ENCODE measurements around the gene FABP3.

Gene FABP3

DNA sequence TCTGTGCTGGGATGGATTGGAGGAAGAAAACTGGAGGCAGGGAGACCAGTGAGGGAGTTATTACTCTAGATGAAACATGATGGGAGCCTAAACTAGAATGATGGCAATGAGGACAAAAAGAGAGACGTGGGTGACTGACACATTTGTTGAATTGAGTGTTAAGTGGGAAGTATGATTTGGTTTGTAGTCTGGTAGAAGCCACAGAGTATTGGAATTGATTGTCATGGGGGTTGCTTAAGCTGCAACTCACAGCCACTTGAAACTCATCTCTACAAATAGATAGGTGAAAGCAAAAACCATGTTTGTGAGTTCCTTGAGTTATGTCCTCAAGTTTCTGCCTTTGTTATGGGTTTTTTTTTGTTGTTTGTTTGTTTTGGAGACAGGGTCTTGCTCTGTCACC, 28.4 kb downstream of the FABP3 start:
- H3K27me3 ChIP-seq (replicated peaks; ENCODE audit: control insufficient read depth, insufficient read depth, low read length), result no peaks in the 10 kb centered on the region
- H3K36me3 ChIP-seq (ENCODE audit: control insufficient read depth, insufficient read depth, low read length, severe bottlenecking), result peaks cover 55% of the 10 kb centered on the region
- no peak for DNase-seq (ENCODE audit: low read depth)
- peaks cover 4% of the 10 kb centered on the region for H3K4me1 ChIP-seq (ENCODE audit: control insufficient read depth, insufficient read depth, low read length)
- H3K9ac ChIP-seq (ENCODE audit: low read length), result no peak overlapping the region
- no peaks in the 10 kb centered on the region for H3K9me3 ChIP-seq (ENCODE audit: control insufficient read depth, low read length)
- no peak overlapping the region for H3K4me3 ChIP-seq (ENCODE audit: low read length)

DNA sequence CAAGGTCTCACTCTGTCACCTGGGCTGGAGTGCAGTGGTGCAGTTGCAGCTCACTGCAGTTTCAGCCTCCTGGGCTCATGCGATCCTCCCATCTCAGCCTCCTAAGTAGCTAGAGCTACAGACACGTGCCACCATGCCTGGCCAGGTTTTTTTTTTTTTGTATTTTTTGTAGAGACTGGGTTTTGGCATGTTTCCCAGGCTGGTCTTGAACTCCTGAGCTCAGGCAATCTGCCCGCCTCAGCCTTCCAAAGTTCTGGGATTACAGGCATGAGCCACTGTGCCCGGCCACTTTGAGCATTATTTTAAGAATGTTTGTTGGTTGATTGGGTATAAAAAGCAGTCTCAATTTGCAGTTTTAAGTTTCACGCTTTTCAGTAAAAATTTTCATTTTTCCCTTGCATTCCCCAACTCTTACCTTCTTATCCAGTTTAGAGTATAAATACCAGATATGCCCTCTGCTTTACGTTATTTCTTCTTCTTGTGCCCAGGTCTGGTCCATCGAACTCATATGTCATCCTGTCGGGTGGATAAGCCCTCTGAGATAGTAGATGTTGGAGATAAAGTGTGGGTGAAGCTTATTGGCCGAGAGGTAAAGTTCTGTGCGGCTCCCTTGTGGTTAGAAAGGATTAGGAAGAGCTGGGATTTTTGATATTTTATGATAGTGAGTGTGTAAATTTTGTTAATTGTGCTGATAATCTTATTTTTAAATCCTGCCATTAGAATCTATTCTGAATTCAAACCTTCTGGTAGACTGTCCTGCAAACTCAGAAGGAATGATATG, 36.0 kb downstream of the FABP3 start:
- Histone ChIP-seq H3K4me3 (ENCODE audit: low read length) (no peak overlapping the region), H3K9ac (ENCODE audit: low read length) (no peak overlapping the region), H3K27me3 (replicated peaks; ENCODE audit: control insufficient read depth, insufficient read depth, low read length) (no peaks in the 10 kb centered on the region), H3K9me3 (ENCODE audit: control insufficient read depth, low read length) (no peaks in the 10 kb centered on the region), H3K36me3 (ENCODE audit: control insufficient read depth, insufficient read depth, low read length, severe bottlenecking) (peaks cover 29% of the 10 kb centered on the region), H3K4me1 (ENCODE audit: control insufficient read depth, insufficient read depth, low read length) (peaks cover 4% of the 10 kb centered on the region)
- DNase-seq (ENCODE audit: low read depth), result no peak

DNA sequence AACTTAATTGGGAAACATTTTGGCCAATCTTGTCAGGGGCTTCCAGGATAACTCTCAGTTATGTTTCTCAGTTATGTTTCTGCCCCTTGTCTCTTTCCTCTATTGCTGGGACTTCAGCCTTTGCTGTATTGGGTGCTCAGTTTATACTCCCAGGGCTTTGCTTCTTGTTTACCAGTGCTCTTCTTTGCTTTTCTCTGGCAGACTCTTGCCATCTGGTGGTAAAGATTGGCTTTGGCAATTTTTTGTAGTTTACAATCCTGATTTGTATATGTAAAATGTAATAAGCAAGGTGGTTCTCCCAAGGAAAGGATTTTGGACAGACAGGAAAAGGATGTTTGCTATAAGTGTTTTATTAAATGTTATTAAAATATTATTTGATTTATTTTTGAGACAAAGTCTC, 37.9 kb downstream of the FABP3 start:
- Histone ChIP-seq H3K4me3 (ENCODE audit: low read length) (no peak overlapping the region), H3K9me3 (ENCODE audit: control insufficient read depth, low read length) (no peaks in the 10 kb centered on the region), H3K27me3 (replicated peaks; ENCODE audit: control insufficient read depth, insufficient read depth, low read length) (no peaks in the 10 kb centered on the region), H3K4me1 (ENCODE audit: control insufficient read depth, insufficient read depth, low read length) (no peaks in the 10 kb centered on the region), H3K36me3 (ENCODE audit: control insufficient read depth, insufficient read depth, low read length, severe bottlenecking) (peaks cover 27% of the 10 kb centered on the region), H3K9ac (ENCODE audit: low read length) (no peak overlapping the region)
- DNase-seq (ENCODE audit: low read depth), result peak; percentile 67

DNA sequence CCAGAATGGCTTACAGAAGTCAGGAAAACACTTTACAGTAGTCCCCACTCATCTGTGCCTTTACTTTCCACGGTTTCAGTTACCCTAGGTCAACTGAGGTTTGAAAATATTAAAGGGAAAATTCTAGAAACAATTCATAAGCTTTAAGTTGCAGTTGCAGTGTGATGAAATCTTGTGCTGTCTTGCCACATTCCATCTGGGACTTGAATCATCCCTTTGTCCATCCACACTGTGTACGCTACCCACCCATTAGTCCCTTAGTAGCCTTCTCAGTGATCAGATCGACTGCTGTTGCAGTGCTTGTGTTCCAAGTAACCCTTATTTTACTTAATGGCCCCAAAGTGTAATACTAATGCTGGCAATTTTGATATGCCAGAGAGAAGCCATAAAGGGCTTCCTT, 45.5 kb downstream of the FABP3 start:
- H3K36me3 ChIP-seq (ENCODE audit: control insufficient read depth, insufficient read depth, low read length, severe bottlenecking), result peaks cover 20% of the 10 kb centered on the region
- no peaks in the 10 kb centered on the region for H3K9me3 ChIP-seq (ENCODE audit: control insufficient read depth, low read length)
- peak; percentile 67 for DNase-seq (ENCODE audit: low read depth)
- H3K4me1 ChIP-seq (ENCODE audit: control insufficient read depth, insufficient read depth, low read length), result peaks cover 17% of the 10 kb centered on the region
- H3K9ac ChIP-seq (ENCODE audit: low read length), result peak overlapping the region; percentile 70
- H3K4me3 ChIP-seq (ENCODE audit: low read length), result no peak overlapping the region
- H3K27me3 ChIP-seq (replicated peaks; ENCODE audit: control insufficient read depth, insufficient read depth, low read length), result no peaks in the 10 kb centered on the region

DNA sequence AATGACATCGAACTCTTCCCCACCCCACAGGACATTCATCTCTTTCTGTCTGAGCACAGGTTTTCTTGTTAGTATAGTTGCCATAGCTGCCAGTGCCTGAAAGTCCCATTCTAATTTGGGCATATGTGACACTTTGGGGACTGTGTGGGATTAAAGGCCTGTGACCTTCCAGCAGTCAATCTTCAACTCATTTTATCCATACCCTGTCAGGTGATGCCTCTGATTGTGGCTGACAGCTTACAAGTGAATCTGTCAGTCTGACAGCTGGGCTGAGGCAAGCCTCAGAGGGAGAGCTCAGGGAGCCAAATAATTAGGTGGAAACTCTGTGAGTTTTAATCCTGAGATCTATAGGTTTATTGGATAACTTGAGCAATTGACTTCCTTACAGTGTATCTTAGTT, 46.4 kb downstream of the FABP3 start:
- Histone ChIP-seq H3K9ac (ENCODE audit: low read length) (no peak overlapping the region), H3K4me1 (ENCODE audit: control insufficient read depth, insufficient read depth, low read length) (peaks cover 20% of the 10 kb centered on the region), H3K4me3 (ENCODE audit: low read length) (no peak overlapping the region), H3K36me3 (ENCODE audit: control insufficient read depth, insufficient read depth, low read length, severe bottlenecking) (peaks cover 20% of the 10 kb centered on the region), H3K9me3 (ENCODE audit: control insufficient read depth, low read length) (no peaks in the 10 kb centered on the region), H3K27me3 (replicated peaks; ENCODE audit: control insufficient read depth, insufficient read depth, low read length) (no peaks in the 10 kb centered on the region)
- no peak for DNase-seq (ENCODE audit: low read depth)

DNA sequence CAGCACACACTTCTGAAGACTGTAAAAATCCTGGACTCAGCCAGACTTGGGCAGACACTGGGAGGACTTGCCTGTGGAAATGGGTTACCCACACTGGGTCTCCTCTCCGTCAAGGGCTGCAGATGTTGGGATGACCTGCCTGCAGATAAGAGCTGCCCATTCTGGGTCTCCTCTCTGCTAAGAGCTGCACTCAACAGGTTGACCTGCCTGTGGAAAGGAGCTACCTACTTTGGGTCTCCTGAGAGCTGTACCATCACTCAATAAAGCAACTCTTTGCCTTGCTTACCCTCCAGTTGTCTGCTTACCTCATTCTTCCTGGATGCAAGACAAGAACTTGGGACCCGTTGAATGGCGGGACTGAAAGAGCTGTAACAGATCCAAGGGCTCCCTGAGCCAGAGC, 47.9 kb downstream of the FABP3 start:
- DNase-seq (ENCODE audit: low read depth), result no peak
- no peaks in the 10 kb centered on the region for H3K9me3 ChIP-seq (ENCODE audit: control insufficient read depth, low read length)
- no peak overlapping the region for H3K9ac ChIP-seq (ENCODE audit: low read length)
- H3K4me3 ChIP-seq (ENCODE audit: low read length), result no peak overlapping the region
- no peaks in the 10 kb centered on the region for H3K27me3 ChIP-seq (replicated peaks; ENCODE audit: control insufficient read depth, insufficient read depth, low read length)
- H3K36me3 ChIP-seq (ENCODE audit: control insufficient read depth, insufficient read depth, low read length, severe bottlenecking), result peaks cover 32% of the 10 kb centered on the region
- H3K4me1 ChIP-seq (ENCODE audit: control insufficient read depth, insufficient read depth, low read length), result peaks cover 20% of the 10 kb centered on the region

DNA sequence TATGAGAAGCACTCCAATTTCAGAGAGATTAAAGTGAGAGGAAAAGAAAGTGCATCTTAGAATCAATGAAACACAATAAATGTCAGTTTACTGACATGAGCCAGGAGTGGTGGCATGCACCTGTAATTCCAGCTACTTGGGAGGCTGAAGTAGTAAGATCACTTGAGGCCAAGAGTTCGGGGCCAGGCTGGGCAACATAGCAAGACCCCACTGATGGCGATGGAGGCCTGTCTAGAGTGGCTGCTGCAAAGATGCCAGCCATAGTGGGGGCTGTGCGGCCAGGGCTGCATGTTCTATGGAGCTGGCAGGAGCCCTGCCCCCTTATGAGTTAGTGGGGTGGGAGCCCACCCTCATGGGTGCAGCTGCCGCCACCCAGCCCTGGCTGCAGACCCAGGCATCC, 48.8 kb downstream of the FABP3 start:
- Histone ChIP-seq H3K4me1 (ENCODE audit: control insufficient read depth, insufficient read depth, low read length) (peaks cover 20% of the 10 kb centered on the region), H3K4me3 (ENCODE audit: low read length) (no peak overlapping the region), H3K9ac (ENCODE audit: low read length) (no peak overlapping the region), H3K27me3 (replicated peaks; ENCODE audit: control insufficient read depth, insufficient read depth, low read length) (no peaks in the 10 kb centered on the region), H3K36me3 (ENCODE audit: control insufficient read depth, insufficient read depth, low read length, severe bottlenecking) (peaks cover 41% of the 10 kb centered on the region), H3K9me3 (ENCODE audit: control insufficient read depth, low read length) (no peaks in the 10 kb centered on the region)
- DNase-seq (ENCODE audit: low read depth), result no peak

DNA sequence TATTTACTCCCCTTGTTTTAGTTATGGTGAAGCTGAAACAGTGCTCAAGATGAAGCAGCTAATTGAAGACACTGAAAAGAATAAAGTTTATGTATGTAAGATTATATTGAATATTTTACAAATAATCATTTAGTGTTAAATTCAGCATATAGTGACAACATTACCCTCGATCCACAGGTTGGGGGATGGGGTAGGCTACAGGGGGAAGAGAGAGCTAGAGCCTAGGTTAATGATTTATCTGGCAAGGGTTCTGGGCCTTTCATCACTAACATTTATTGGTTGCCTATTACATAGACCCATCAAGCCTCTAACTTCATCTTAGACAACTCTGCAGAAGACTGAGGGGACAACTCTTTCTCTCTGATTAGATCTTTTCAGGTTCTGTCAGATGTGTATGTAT, 54.7 kb downstream of the FABP3 start:
- Histone ChIP-seq H3K36me3 (ENCODE audit: control insufficient read depth, insufficient read depth, low read length, severe bottlenecking) (peaks cover 77% of the 10 kb centered on the region), H3K9ac (ENCODE audit: low read length) (no peak overlapping the region)

DNA sequence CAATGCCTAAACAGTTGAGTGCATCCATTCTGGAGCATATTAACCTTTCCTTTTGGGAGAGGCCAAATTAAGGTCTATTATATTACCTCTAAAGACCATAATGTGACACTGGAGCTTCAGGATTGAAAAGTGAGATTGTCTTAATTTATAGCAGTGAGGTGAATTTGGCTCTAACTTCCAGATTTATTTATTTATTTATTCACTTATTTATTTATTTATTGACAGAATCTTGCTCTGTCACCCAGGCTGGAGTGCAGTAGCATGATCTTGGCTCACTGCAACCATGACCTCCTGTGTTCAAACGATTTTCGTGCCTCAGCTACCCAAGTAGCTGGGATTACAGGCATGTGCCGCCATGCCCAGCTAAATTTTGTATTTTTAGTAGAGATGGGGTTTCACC, 57.0 kb downstream of the FABP3 start:
- H3K36me3 ChIP-seq (ENCODE audit: control insufficient read depth, insufficient read depth, low read length, severe bottlenecking), result peaks cover 92% of the 10 kb centered on the region
- no peaks in the 10 kb centered on the region for H3K9me3 ChIP-seq (ENCODE audit: control insufficient read depth, low read length)
- H3K4me3 ChIP-seq (ENCODE audit: low read length), result no peak overlapping the region
- DNase-seq (ENCODE audit: low read depth), result no peak
- no peaks in the 10 kb centered on the region for H3K27me3 ChIP-seq (replicated peaks; ENCODE audit: control insufficient read depth, insufficient read depth, low read length)
- no peak overlapping the region for H3K9ac ChIP-seq (ENCODE audit: low read length)
- peaks cover 6% of the 10 kb centered on the region for H3K4me1 ChIP-seq (ENCODE audit: control insufficient read depth, insufficient read depth, low read length)

More for the DNA sequence above, 54.7 kb downstream of the FABP3 start:
- Histone ChIP-seq H3K27me3 (replicated peaks; ENCODE audit: control insufficient read depth, insufficient read depth, low read length) (no peaks in the 10 kb centered on the region), H3K9me3 (ENCODE audit: control insufficient read depth, low read length) (no peaks in the 10 kb centered on the region), H3K4me3 (ENCODE audit: low read length) (no peak overlapping the region), H3K4me1 (ENCODE audit: control insufficient read depth, insufficient read depth, low read length) (peaks cover 10% of the 10 kb centered on the region)
- no peak for DNase-seq (ENCODE audit: low read depth)

Measured in adipocyte (in vitro differentiated cells).